Endothelial cell of umbilical vein (primary cell): ENCODE measurements around the gene CD276. TPM values are rescaled to one million over a fixed set of nuclear protein-coding genes. Genes with fewer than 3 reads are reported as not detected.

ENCODE experiments used
- BruUV-seq: library from RNA; stranded (reverse); fragments of 400-500 nt; replicated peaks from 2 replicates; lab custom pipeline; 2021; lab: Mats Ljungman, UMichigan
- CTCF ChIA-PET: fragments of 300-600, 350-600 bp; sonication (Branson Sonifier 250); formaldehyde crosslinking; loops from one replicate; lab custom pipeline; 2021; ENCODE audit warnings: antibody characterized with exemption, inconsistent platforms; lab: Charles Lee
- POLR2A ChIA-PET: fragments of 300-600, 350-600 bp; sonication (Branson Sonifier 250); formaldehyde crosslinking; loops from one replicate; lab custom pipeline; 2021; ENCODE audit warnings: antibody characterized with exemption, inconsistent platforms; lab: Charles Lee
- DNase-seq: peaks from one replicate; pipeline ENCODE4 v3.0.0-alpha.2; 2011; ENCODE audit warnings: low read depth, low spot score
- FAIRE-seq: peaks from 2 replicates; lab custom pipeline; 2011; peaks lifted over from hg19 to GRCh38; lab: Jason Lieb, UNC
- H2AFZ ChIP-seq: 2 replicates; pipeline ENCODE4 v1.6.0; 2012; ENCODE audit warnings: low read depth, low read length, control low read depth, inconsistent platforms
- H3K27ac ChIP-seq: 2 replicates; pipeline ENCODE4 v1.5.1; 2011; ENCODE audit warnings: low read depth, mild to moderate bottlenecking, control low read depth, low read length, moderate library complexity; ENCODE audit not compliant: insufficient read depth
- H3K27me3 ChIP-seq, 2 experiments: 2 replicates each; pipeline versions ENCODE4 v1.6.0 to v1.6.1; 2011; ENCODE audit warnings: low read length in 2 of 2, mixed read lengths in 1 of 2; ENCODE audit not compliant: control insufficient read depth in 2 of 2, insufficient read depth in 2 of 2
- H3K36me3 ChIP-seq, 2 experiments: 2 replicates in 1 of 2; 3 replicates in 1 of 2; pipeline ENCODE4 v1.5.1; 2011; ENCODE audit warnings: low read length in 2 of 2, mild to moderate bottlenecking in 1 of 2, moderate library complexity in 1 of 2; ENCODE audit not compliant: control insufficient read depth in 2 of 2, insufficient read depth in 2 of 2; ENCODE audit errors: extremely low read depth in 1 of 2
- H3K4me1 ChIP-seq: 3 replicates; pipeline ENCODE4 v1.5.1; 2011; ENCODE audit warnings: mild to moderate bottlenecking, low read length; ENCODE audit not compliant: control insufficient read depth, insufficient read depth; ENCODE audit errors: extremely low read depth
- H3K4me2 ChIP-seq: 2 replicates; pipeline ENCODE4 v1.6.1; 2011; ENCODE audit warnings: low read length, control low read depth, mixed read lengths; ENCODE audit not compliant: insufficient read depth
- H3K4me3 ChIP-seq, 3 experiments: fragments of 200-600 bp in 1 of 3; sonication (generic), shearing (Covaris generic) in 1 of 3; replicated peaks in 1 of 3; 2 replicates each; pipeline ENCODE4 v1.5.1; 2011 to 2016; ENCODE audit warnings: control low read depth in 3 of 3, low read length in 3 of 3, mild to moderate bottlenecking in 2 of 3, inconsistent platforms in 1 of 3, low read depth in 1 of 3, moderate library complexity in 1 of 3; ENCODE audit not compliant: insufficient read depth in 1 of 3
- H3K79me2 ChIP-seq: 2 replicates; pipeline ENCODE4 v1.6.0; 2012; ENCODE audit warnings: low read length, inconsistent platforms; ENCODE audit not compliant: control insufficient read depth, insufficient read depth
- H3K9ac ChIP-seq: replicated peaks from 2 replicates; pipeline ENCODE3; 2011; ENCODE audit warnings: low read length, control low read depth; ENCODE audit not compliant: insufficient read depth; ENCODE audit errors: extremely low read depth
- H3K9me1 ChIP-seq: replicated peaks from 3 replicates; pipeline ENCODE4 v1.6.0; 2011; ENCODE audit warnings: mild to moderate bottlenecking, low read length; ENCODE audit not compliant: control insufficient read depth, insufficient read depth; ENCODE audit errors: extremely low read depth
- H3K9me3 ChIP-seq: replicated peaks from 2 replicates; pipeline ENCODE4 v1.5.1; 2012; ENCODE audit warnings: low read length, inconsistent platforms; ENCODE audit not compliant: control insufficient read depth, insufficient read depth
- H4K20me1 ChIP-seq: replicated peaks from 2 replicates; pipeline ENCODE3; 2011; ENCODE audit warnings: mild to moderate bottlenecking, low read length; ENCODE audit not compliant: control insufficient read depth, insufficient read depth; ENCODE audit errors: extremely low read depth
- CTCF ChIP-seq, 2 donors: IDR thresholded peaks; 1 replicate in 1 of 2; 2 replicates in 1 of 2; pipeline ENCODE4 v1.5.1; 2011; ENCODE audit warnings: low read length in 2 of 2, mild to moderate bottlenecking in 2 of 2, moderate library complexity in 2 of 2, control low read depth in 1 of 2, inconsistent platforms in 1 of 2, low read depth in 1 of 2; ENCODE audit not compliant: insufficient read depth in 1 of 2; ENCODE audit errors: extremely low read depth in 1 of 2
- EZH2 ChIP-seq: IDR thresholded peaks from 2 replicates; pipeline ENCODE4 v1.6.1; 2012; ENCODE audit warnings: borderline replicate concordance, low read depth, mild to moderate bottlenecking, moderate library complexity, low read length, inconsistent platforms; ENCODE audit not compliant: severe bottlenecking
- JUN ChIP-seq: IDR thresholded peaks from 2 replicates; pipeline ENCODE4 v1.6.1; 2011; ENCODE audit warnings: borderline replicate concordance, low read depth; ENCODE audit not compliant: insufficient read length, insufficient read depth
- MYC ChIP-seq: IDR thresholded peaks from one replicate; pipeline ENCODE4 v1.6.1; 2011; ENCODE audit warnings: mild to moderate bottlenecking, low read depth, low read length
- POLR2A ChIP-seq: IDR thresholded peaks from 2 replicates; pipeline ENCODE4 v1.6.1; 2012; ENCODE audit warnings: low read depth, mild to moderate bottlenecking, control low read depth, low read length
- POLR2AphosphoS5 ChIP-seq: IDR thresholded peaks from 2 replicates; pipeline ENCODE4 v1.6.1; 2012; ENCODE audit warnings: low read depth, mild to moderate bottlenecking, control low read depth, low read length, moderate library complexity; ENCODE audit not compliant: insufficient read depth
- dilution Hi-C: fragments of 300-500 bp; cut with MboI; formaldehyde crosslinking; loops from one replicate; pipeline ENCODE4 v1.15.0; 2019; ENCODE audit warnings: low sequenced_read_pairs; ENCODE audit not compliant: extremely low pct_ligation_motif_present
- intact Hi-C: fragments of 100-400 bp; cut with micrococcal nuclease; formaldehyde crosslinking; loops from one replicate; pipeline ENCODE4 v1.10.0; 2022
- polyA plus RNA-seq, 4 experiments: library from polyadenylated mRNA; depleted of rRNA in 3 of 4; stranded (reverse) in 3 of 4; unstranded in 1 of 4; fragments of >200 nt; gene quantifications; 2 replicates each; pipeline versions ENCODE4 v1.2.1 to v1.2.3, GENCODE V29; 2011 to 2012; ENCODE audit warnings: missing spikeins in 1 of 4
- total RNA-seq: library from RNA; stranded (reverse); gene quantifications from 2 replicates; pipeline ENCODE4 v1.2.3, GENCODE V29; 2021

The CD276 gene
- total and polyA plus RNA-seq, 2 donors (not counting 3 experiments of a cell fraction or from before 2014, with no cell fraction given) = 73.6 to 85.7 TPM

GRCh38 chr15:73754461-73754860 lies 70.3 kb downstream of the CD276 start:
- Histone ChIP-seq H2AFZ (no peak overlapping the region), H3K4me3 (no peak overlapping the region), H3K27me3 (peaks cover 26 to 31% of the 10 kb centered on the region in 2 experiments), H3K27ac (no peak overlapping the region), H3K79me2 (no peaks in the 10 kb centered on the region), H3K9me3 (no peaks in the 10 kb centered on the region), H3K9me1 (no peaks in the 10 kb centered on the region), H3K9ac (no peak overlapping the region), H3K4me2 (no peak overlapping the region), H3K4me1 (no peaks in the 10 kb centered on the region), H4K20me1 (no peaks in the 10 kb centered on the region), H3K36me3 (no peaks in the 10 kb centered on the region)
- BruUV-seq = no TSS peak
- POLR2A ChIA-PET = no interaction called here
- DNase-seq (no peak), FAIRE-seq (no peak)
- TF ChIP-seq POLR2AphosphoS5 = no peak
- intact Hi-C loops = no loop called here
- dilution Hi-C loops = no loop called here
- CTCF ChIA-PET = no interaction called here

GRCh38 chr15:73755481-73755880 lies 71.3 kb downstream of the CD276 start:
- no peaks in the 10 kb centered on the region for H3K9me3 ChIP-seq
- H3K9ac ChIP-seq = no peak overlapping the region
- BruUV-seq = no TSS peak
- no peaks in the 10 kb centered on the region for H4K20me1 ChIP-seq
- no peak for TF ChIP-seq CTCF (IDR thresholded peaks at IDR 0.05; ENCODE audit: extremely low read depth in 1 of 2, insufficient read depth in 1 of 2, low read depth in 1 of 2, low read length in 2 of 2)
- TF ChIP-seq MYC = no peak
- TF ChIP-seq EZH2 = no peak
- TF ChIP-seq POLR2AphosphoS5 = no peak
- no peak for TF ChIP-seq JUN
- TF ChIP-seq POLR2A = no peak
- POLR2A ChIA-PET = no interaction called here
- no peak overlapping the region for H3K4me2 ChIP-seq
- no peaks in the 10 kb centered on the region for H3K4me1 ChIP-seq
- H3K9me1 ChIP-seq = no peaks in the 10 kb centered on the region
- no peak for DNase-seq
- no peaks in the 10 kb centered on the region for H3K36me3 ChIP-seq
- no peak for FAIRE-seq
- H3K79me2 ChIP-seq = no peaks in the 10 kb centered on the region
- CTCF ChIA-PET = no interaction called here
- dilution Hi-C loops (no loop called here), intact Hi-C loops (no loop called here)
- H3K27ac ChIP-seq = no peak overlapping the region
- peaks cover 26 to 33% of the 10 kb centered on the region in 2 experiments for H3K27me3 ChIP-seq
- H2AFZ ChIP-seq = no peak overlapping the region
- no peak overlapping the region for H3K4me3 ChIP-seq
